Limb (tissue), 2 donors: ENCODE results near the gene MTHFSD.

Experiments used
- DNase-seq, 2 donors: peaks; one replicate each; pipeline ENCODE4 v3.0.0-alpha.2; 2016; ENCODE audit errors: extremely low spot score in 2 of 2

Gene MTHFSD

GRCh38 chr16:86492267-86492960 is 62.6 kb downstream of the MTHFSD start:
- no peak for DNase-seq

- no peak for DNase-seq
These were observed 63.4 kb downstream of the MTHFSD start for GRCh38 chr16:86491640-86492023.

- DNase-seq: no peak
These were observed 64.0 kb downstream of the MTHFSD start for GRCh38 chr16:86490859-86491639.

GRCh38 chr16:86485746-86486145 is 69.3 kb downstream of the MTHFSD start:
- no peak for DNase-seq

- no peak for DNase-seq
These were observed 70.8 kb downstream of the MTHFSD start for GRCh38 chr16:86484240-86484639.

GRCh38 chr16:86481607-86482006 is 73.4 kb downstream of the MTHFSD start:
- no peak for DNase-seq

- no peak for DNase-seq
These were observed 74.6 kb downstream of the MTHFSD start for GRCh38 chr16:86480444-86480843.
